HTR-8/SVneo (cell line): ENCODE results near the gene COMP.
A peak's percentile ranks its signal among the peaks of the same experiment; 100 is the strongest.

Source experiments
- DNase-seq: peaks from one replicate; pipeline ENCODE4 v3.0.0; 2011; ENCODE audit warnings: low spot score, mixed read lengths; ENCODE audit not compliant: insufficient read length
- FAIRE-seq: peaks from 2 replicates; lab custom pipeline; 2011; peaks lifted over from hg19 to GRCh38; lab: Jason Lieb, UNC

COMP gene

GRCh38 chr19:18804643-18805042 lies 13.5 kb upstream of the COMP start:
- FAIRE-seq, result no peak

GRCh38 chr19:18804139-18804601 lies 13.1 kb upstream of the COMP start:
- FAIRE-seq (no peak), DNase-seq (no peak)

More at GRCh38 chr19:18804643-18805042, 13.5 kb upstream of the COMP start:
- no peak for DNase-seq

- DNase-seq, result no peak
- FAIRE-seq, result no peak
Measured at GRCh38 chr19:18803550-18804138, 12.5 kb upstream of the COMP start.

GRCh38 chr19:18802354-18802753 lies 11.2 kb upstream of the COMP start:
- FAIRE-seq (no peak), DNase-seq (no peak)

- FAIRE-seq, result no peak
- DNase-seq, result no peak
Measured at GRCh38 chr19:18800636-18801035, 9.5 kb upstream of the COMP start.

GRCh38 chr19:18800079-18800478 lies 9.0 kb upstream of the COMP start:
- peak; percentile 9 for FAIRE-seq
- DNase-seq, result no peak

- FAIRE-seq (no peak), DNase-seq (no peak)
Measured at GRCh38 chr19:18799389-18799970, 8.4 kb upstream of the COMP start.

GRCh38 chr19:18798384-18799352 lies 7.6 kb upstream of the COMP start:
- FAIRE-seq (peak; percentile 81), DNase-seq (no peak)

- no peak for FAIRE-seq
- no peak for DNase-seq
Measured at GRCh38 chr19:18796239-18796638, 5.1 kb upstream of the COMP start.

- FAIRE-seq (no peak), DNase-seq (no peak)
Measured at GRCh38 chr19:18795540-18795939, 4.4 kb upstream of the COMP start.

- FAIRE-seq, result no peak
Measured at GRCh38 chr19:18794692-18795091, 3.6 kb upstream of the COMP start.

GRCh38 chr19:18794029-18794313 lies 2.9 kb upstream of the COMP start:
- DNase-seq (no peak), FAIRE-seq (no peak)

More at GRCh38 chr19:18794692-18795091, 3.6 kb upstream of the COMP start:
- DNase-seq, result no peak

- FAIRE-seq, result peak; percentile 23
- no peak for DNase-seq
Measured at GRCh38 chr19:18793144-18794028, 2.3 kb upstream of the COMP start.

- no peak for DNase-seq
- FAIRE-seq, result no peak
Measured at GRCh38 chr19:18792661-18793060, 1.6 kb upstream of the COMP start.

GRCh38 chr19:18791315-18791678 lies 192 bp upstream of the COMP start:
- DNase-seq, result no peak
- FAIRE-seq, result no peak

- DNase-seq (no peak), FAIRE-seq (no peak)
Measured at GRCh38 chr19:18789883-18790565, 1.1 kb downstream of the COMP start.

GRCh38 chr19:18789422-18789869 lies 1.7 kb downstream of the COMP start:
- DNase-seq, result no peak
- FAIRE-seq, result peak; percentile 58

- DNase-seq, result no peak
- no peak for FAIRE-seq
Measured at GRCh38 chr19:18788529-18789421, 2.3 kb downstream of the COMP start.
